ENCODE data around the gene ISL2.
A peak's percentile ranks its signal among the peaks of the same experiment; 100 is the strongest.
"Not testable (repeated sequence)": the region's sequence is repeated elsewhere in the genome, so short reads cannot be mapped to it uniquely, and the experiment has no call there.

Gene ISL2

GRCh38 chr15:76336254-76337058 lies at the start of gene ISL2:
TSS of gene ISL2 (plus strand) at chr15:76336773. CDS start at chr15:76336884, 111 bp downstream.
- Histone ChIP-seq H3K36me3 (ENCODE audit: control insufficient read depth, insufficient read depth, low read length) (no peaks in the 10 kb centered on the region), H3K9me3 (ENCODE audit: control insufficient read depth, low read length) (no peaks in the 10 kb centered on the region), H3K9ac (ENCODE audit: low read length) (peak within 1 kb of the TSS; percentile 5), H3K4me3 (ENCODE audit: low read length) (no peak within 1 kb of the TSS), H3K4me1 (ENCODE audit: control insufficient read depth, insufficient read depth, low read length) (peaks cover 53% of the 10 kb centered on the region), H3K27me3 (ENCODE audit: control insufficient read depth, insufficient read depth, low read length) (peaks cover 91% of the 10 kb centered on the region)

- no peak overlapping the region for H3K9ac ChIP-seq (ENCODE audit: low read length)
- H3K9me3 ChIP-seq (ENCODE audit: control insufficient read depth, low read length), result no peaks in the 10 kb centered on the region
- no peaks in the 10 kb centered on the region for H3K27me3 ChIP-seq (ENCODE audit: control insufficient read depth, insufficient read depth, low read length)
- H3K4me3 ChIP-seq (ENCODE audit: low read length), result no peak overlapping the region
- peaks cover 4% of the 10 kb centered on the region for H3K4me1 ChIP-seq (ENCODE audit: control insufficient read depth, insufficient read depth, low read length)
- no peaks in the 10 kb centered on the region for H3K36me3 ChIP-seq (ENCODE audit: control insufficient read depth, insufficient read depth, low read length)
Measured at GRCh38 chr15:76289582-76289981, 47.0 kb upstream of the ISL2 start.

GRCh38 chr15:76293361-76293760 lies 43.2 kb upstream of the ISL2 start:
- no peak overlapping the region for H3K4me3 ChIP-seq (ENCODE audit: low read length)
- no peaks in the 10 kb centered on the region for H3K9me3 ChIP-seq (ENCODE audit: control insufficient read depth, low read length)
- H3K27me3 ChIP-seq (ENCODE audit: control insufficient read depth, insufficient read depth, low read length), result no peaks in the 10 kb centered on the region
- H3K4me1 ChIP-seq (ENCODE audit: control insufficient read depth, insufficient read depth, low read length), result peaks cover 4% of the 10 kb centered on the region
- H3K36me3 ChIP-seq (ENCODE audit: control insufficient read depth, insufficient read depth, low read length), result no peaks in the 10 kb centered on the region
- H3K9ac ChIP-seq (ENCODE audit: low read length), result no peak overlapping the region

GRCh38 chr15:76294463-76294862 lies 42.1 kb upstream of the ISL2 start:
- H3K9ac ChIP-seq (ENCODE audit: low read length); H3K36me3 ChIP-seq (ENCODE audit: control insufficient read depth, insufficient read depth, low read length); H3K9me3 ChIP-seq (ENCODE audit: control insufficient read depth, low read length); H3K27me3 ChIP-seq (ENCODE audit: control insufficient read depth, insufficient read depth, low read length); H3K4me3 ChIP-seq (ENCODE audit: low read length): not testable (repeated sequence)
- peaks cover 11% of the 10 kb centered on the region for H3K4me1 ChIP-seq (ENCODE audit: control insufficient read depth, insufficient read depth, low read length)

DNA sequence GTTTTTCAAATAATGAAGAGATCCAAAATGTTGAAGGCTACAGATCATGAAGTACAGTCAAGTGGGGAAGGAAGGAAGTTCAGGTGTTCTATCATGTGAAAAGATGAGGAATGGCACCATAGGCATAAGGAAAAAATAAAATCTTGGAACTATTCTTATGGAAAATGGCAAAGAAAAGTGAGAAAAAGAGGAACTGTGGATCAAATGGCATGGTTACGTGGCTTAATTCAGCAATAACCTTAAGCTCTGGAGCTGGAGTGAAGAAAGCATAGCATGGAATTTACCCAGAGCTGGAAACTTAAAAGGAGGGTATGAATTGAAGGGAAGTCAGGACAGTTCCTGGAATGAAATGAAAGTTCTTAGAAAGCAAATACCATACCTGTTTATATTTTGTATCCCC lies 39.7 kb upstream of the ISL2 start:
- no peaks in the 10 kb centered on the region for H3K36me3 ChIP-seq (ENCODE audit: control insufficient read depth, insufficient read depth, low read length)
- peaks cover 13% of the 10 kb centered on the region for H3K4me1 ChIP-seq (ENCODE audit: control insufficient read depth, insufficient read depth, low read length)
- no peaks in the 10 kb centered on the region for H3K9me3 ChIP-seq (ENCODE audit: control insufficient read depth, low read length)
- no peaks in the 10 kb centered on the region for H3K27me3 ChIP-seq (ENCODE audit: control insufficient read depth, insufficient read depth, low read length)
- H3K9ac ChIP-seq (ENCODE audit: low read length), result no peak overlapping the region
- H3K4me3 ChIP-seq (ENCODE audit: low read length), result no peak overlapping the region

- peaks cover 13% of the 10 kb centered on the region for H3K4me1 ChIP-seq (ENCODE audit: control insufficient read depth, insufficient read depth, low read length)
- not testable (repeated sequence) for H3K36me3 ChIP-seq (ENCODE audit: control insufficient read depth, insufficient read depth, low read length); H3K9me3 ChIP-seq (ENCODE audit: control insufficient read depth, low read length); H3K27me3 ChIP-seq (ENCODE audit: control insufficient read depth, insufficient read depth, low read length); H3K9ac ChIP-seq (ENCODE audit: low read length); H3K4me3 ChIP-seq (ENCODE audit: low read length)
Measured at GRCh38 chr15:76297951-76298350, 38.6 kb upstream of the ISL2 start.

GRCh38 chr15:76298986-76299385 lies 37.6 kb upstream of the ISL2 start:
- H3K4me3 ChIP-seq (ENCODE audit: low read length), result no peak overlapping the region
- H3K4me1 ChIP-seq (ENCODE audit: control insufficient read depth, insufficient read depth, low read length), result peaks cover 9% of the 10 kb centered on the region
- no peaks in the 10 kb centered on the region for H3K36me3 ChIP-seq (ENCODE audit: control insufficient read depth, insufficient read depth, low read length)
- no peaks in the 10 kb centered on the region for H3K27me3 ChIP-seq (ENCODE audit: control insufficient read depth, insufficient read depth, low read length)
- no peaks in the 10 kb centered on the region for H3K9me3 ChIP-seq (ENCODE audit: control insufficient read depth, low read length)
- no peak overlapping the region for H3K9ac ChIP-seq (ENCODE audit: low read length)

- H3K9ac ChIP-seq (ENCODE audit: low read length), result no peak overlapping the region
Measured at GRCh38 chr15:76299786-76300185, 36.8 kb upstream of the ISL2 start.

GRCh38 chr15:76303909-76304308 lies 32.7 kb upstream of the ISL2 start:
- Histone ChIP-seq H3K36me3 (ENCODE audit: control insufficient read depth, insufficient read depth, low read length) (no peaks in the 10 kb centered on the region), H3K4me1 (ENCODE audit: control insufficient read depth, insufficient read depth, low read length) (peaks cover 8% of the 10 kb centered on the region), H3K9ac (ENCODE audit: low read length) (no peak overlapping the region), H3K4me3 (ENCODE audit: low read length) (no peak overlapping the region), H3K27me3 (ENCODE audit: control insufficient read depth, insufficient read depth, low read length) (no peaks in the 10 kb centered on the region), H3K9me3 (ENCODE audit: control insufficient read depth, low read length) (no peaks in the 10 kb centered on the region)

More at GRCh38 chr15:76299786-76300185, 36.8 kb upstream of the ISL2 start:
- H3K4me1 ChIP-seq (ENCODE audit: control insufficient read depth, insufficient read depth, low read length), result peaks cover 9% of the 10 kb centered on the region
- no peaks in the 10 kb centered on the region for H3K36me3 ChIP-seq (ENCODE audit: control insufficient read depth, insufficient read depth, low read length)
- H3K9me3 ChIP-seq (ENCODE audit: control insufficient read depth, low read length), result no peaks in the 10 kb centered on the region
- no peak overlapping the region for H3K4me3 ChIP-seq (ENCODE audit: low read length)
- no peaks in the 10 kb centered on the region for H3K27me3 ChIP-seq (ENCODE audit: control insufficient read depth, insufficient read depth, low read length)

GRCh38 chr15:76309601-76310330 lies 26.8 kb upstream of the ISL2 start:
- no peaks in the 10 kb centered on the region for H3K36me3 ChIP-seq (ENCODE audit: control insufficient read depth, insufficient read depth, low read length)
- no peak overlapping the region for H3K4me3 ChIP-seq (ENCODE audit: low read length)
- peak overlapping the region; percentile 96 for H3K9ac ChIP-seq (ENCODE audit: low read length)

DNA sequence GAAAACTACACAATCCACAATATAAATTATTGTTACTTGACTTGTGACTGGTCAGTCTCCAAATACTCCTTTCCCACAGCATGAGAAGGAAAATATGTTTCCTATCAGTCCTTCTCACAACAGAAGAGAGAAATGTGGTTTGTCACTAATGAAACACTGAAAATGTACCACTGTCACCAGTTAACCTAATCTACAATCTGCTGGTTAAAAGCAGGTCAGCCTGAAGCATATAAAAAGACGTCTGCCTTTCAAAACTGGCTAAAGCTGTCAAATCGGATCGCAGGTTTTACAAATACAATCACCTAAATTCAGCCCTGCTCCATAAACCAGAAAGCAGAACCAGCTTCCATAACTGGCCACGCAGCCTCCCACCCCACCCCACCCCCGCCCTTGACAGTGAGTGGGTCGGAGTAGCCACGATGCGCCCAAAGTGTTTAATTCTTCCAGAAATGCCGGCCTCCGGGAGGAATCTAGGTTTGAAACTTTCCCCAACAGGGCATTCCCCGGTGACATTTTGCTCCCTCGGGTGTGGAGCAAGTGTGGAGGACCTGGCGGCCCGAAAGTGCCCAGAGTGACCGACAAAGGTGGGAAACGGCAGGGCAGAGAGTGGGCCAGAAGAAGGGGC lies 26.0 kb upstream of the ISL2 start:
- H3K9ac ChIP-seq (ENCODE audit: low read length), result peak overlapping the region; percentile 96
- peaks cover 29% of the 10 kb centered on the region for H3K4me1 ChIP-seq (ENCODE audit: control insufficient read depth, insufficient read depth, low read length)
- no peaks in the 10 kb centered on the region for H3K36me3 ChIP-seq (ENCODE audit: control insufficient read depth, insufficient read depth, low read length)
- H3K9me3 ChIP-seq (ENCODE audit: control insufficient read depth, low read length), result no peaks in the 10 kb centered on the region
- H3K4me3 ChIP-seq (ENCODE audit: low read length), result peak overlapping the region; percentile 90
- no peaks in the 10 kb centered on the region for H3K27me3 ChIP-seq (ENCODE audit: control insufficient read depth, insufficient read depth, low read length)

More at GRCh38 chr15:76309601-76310330, 26.8 kb upstream of the ISL2 start:
- no peaks in the 10 kb centered on the region for H3K9me3 ChIP-seq (ENCODE audit: control insufficient read depth, low read length)
- H3K27me3 ChIP-seq (ENCODE audit: control insufficient read depth, insufficient read depth, low read length), result no peaks in the 10 kb centered on the region
- peaks cover 29% of the 10 kb centered on the region for H3K4me1 ChIP-seq (ENCODE audit: control insufficient read depth, insufficient read depth, low read length)
